HEK293 (cell line): ENCODE measurements around the gene RHBG.

Experiments used
- KLF7 ChIP-seq: fragments of 450-650 bp; formaldehyde crosslinking; IDR thresholded peaks from 2 replicates; pipeline ENCODE4 v1.5.1; 2016; ENCODE audit warnings: missing biosample characterization, missing genetic modification characterization, borderline replicate concordance
- SCRT2 ChIP-seq: fragments of 450-650 bp; formaldehyde crosslinking; IDR thresholded peaks from 2 replicates; pipeline ENCODE4 v1.5.1; 2016; ENCODE audit warnings: missing biosample characterization, missing genetic modification characterization
- YY2 ChIP-seq: fragments of 450-650 bp; formaldehyde crosslinking; IDR thresholded peaks from 2 replicates; pipeline ENCODE4 v1.5.1; 2016; ENCODE audit warnings: missing biosample characterization, missing genetic modification characterization
- ZNF169 ChIP-seq: fragments of 450-650 bp; formaldehyde crosslinking; IDR thresholded peaks from 2 replicates; pipeline ENCODE4 v1.5.1; 2016; ENCODE audit warnings: missing biosample characterization, missing genetic modification characterization
- ZNF223 ChIP-seq: fragments of 450-650 bp; formaldehyde crosslinking; IDR thresholded peaks from 2 replicates; pipeline ENCODE4 v1.5.1; 2016; ENCODE audit warnings: missing biosample characterization, missing genetic modification characterization
- ZNF23 ChIP-seq: fragments of 450-650 bp; formaldehyde crosslinking; IDR thresholded peaks from 2 replicates; pipeline ENCODE4 v1.5.1; 2016; ENCODE audit warnings: missing biosample characterization, missing genetic modification characterization, borderline replicate concordance
- ZNF292 ChIP-seq: fragments of 450-650 bp; formaldehyde crosslinking; IDR thresholded peaks from 2 replicates; pipeline ENCODE4 v1.5.1; 2016; ENCODE audit warnings: low read depth, missing biosample characterization, missing genetic modification characterization, borderline replicate concordance
- ZNF521 ChIP-seq: fragments of 450-650 bp; formaldehyde crosslinking; IDR thresholded peaks from 2 replicates; pipeline ENCODE4 v1.5.1; 2017; ENCODE audit warnings: missing biosample characterization, mild to moderate bottlenecking, missing genetic modification characterization
- ZNF549 ChIP-seq: fragments of 450-650 bp; IDR thresholded peaks from 2 replicates; pipeline ENCODE4 v1.5.1; 2018; ENCODE audit warnings: missing biosample characterization, missing genetic modification characterization, mild to moderate bottlenecking, inconsistent platforms, moderate library complexity
- ZNF791 ChIP-seq: fragments of 450-650 bp; formaldehyde crosslinking; IDR thresholded peaks from 2 replicates; pipeline ENCODE4 v1.5.1; 2016; ENCODE audit warnings: missing biosample characterization, missing genetic modification characterization
- ZNF792 ChIP-seq: fragments of 450-650 bp; formaldehyde crosslinking; IDR thresholded peaks from 2 replicates; pipeline ENCODE4 v1.5.1; 2016; ENCODE audit warnings: missing biosample characterization, missing genetic modification characterization
- TF ChIP-seq, protein P1 (sequence below): fragments of 450-650 bp; formaldehyde crosslinking; IDR thresholded peaks from 2 replicates; pipeline ENCODE4 v1.5.1; 2016; ENCODE audit warnings: missing biosample characterization, missing genetic modification characterization
- TF ChIP-seq, protein P2 (sequence below): fragments of 450-650 bp; formaldehyde crosslinking; IDR thresholded peaks from 2 replicates; pipeline ENCODE4 v1.5.1; 2016; ENCODE audit warnings: missing biosample characterization, missing genetic modification characterization
- TF ChIP-seq, protein P3 (sequence below): fragments of 450-650 bp; formaldehyde crosslinking; IDR thresholded peaks from 2 replicates; pipeline ENCODE4 v1.5.1; 2016; ENCODE audit warnings: missing biosample characterization, missing genetic modification characterization, borderline replicate concordance
- TF ChIP-seq, protein P4 (sequence below): fragments of 450-650 bp; formaldehyde crosslinking; IDR thresholded peaks from 2 replicates; pipeline ENCODE4 v1.5.1; 2017; ENCODE audit warnings: missing biosample characterization, missing genetic modification characterization
- TF ChIP-seq, protein P5 (sequence below): fragments of 450-650 bp; formaldehyde crosslinking; IDR thresholded peaks from 2 replicates; pipeline ENCODE4 v1.5.1; 2016; ENCODE audit warnings: missing biosample characterization, missing genetic modification characterization
- TF ChIP-seq, protein P6 (sequence below): fragments of 450-650 bp; formaldehyde crosslinking; IDR thresholded peaks from 2 replicates; pipeline ENCODE4 v1.5.1; 2016; ENCODE audit warnings: missing biosample characterization, missing genetic modification characterization, borderline replicate concordance

RHBG gene

DNA sequence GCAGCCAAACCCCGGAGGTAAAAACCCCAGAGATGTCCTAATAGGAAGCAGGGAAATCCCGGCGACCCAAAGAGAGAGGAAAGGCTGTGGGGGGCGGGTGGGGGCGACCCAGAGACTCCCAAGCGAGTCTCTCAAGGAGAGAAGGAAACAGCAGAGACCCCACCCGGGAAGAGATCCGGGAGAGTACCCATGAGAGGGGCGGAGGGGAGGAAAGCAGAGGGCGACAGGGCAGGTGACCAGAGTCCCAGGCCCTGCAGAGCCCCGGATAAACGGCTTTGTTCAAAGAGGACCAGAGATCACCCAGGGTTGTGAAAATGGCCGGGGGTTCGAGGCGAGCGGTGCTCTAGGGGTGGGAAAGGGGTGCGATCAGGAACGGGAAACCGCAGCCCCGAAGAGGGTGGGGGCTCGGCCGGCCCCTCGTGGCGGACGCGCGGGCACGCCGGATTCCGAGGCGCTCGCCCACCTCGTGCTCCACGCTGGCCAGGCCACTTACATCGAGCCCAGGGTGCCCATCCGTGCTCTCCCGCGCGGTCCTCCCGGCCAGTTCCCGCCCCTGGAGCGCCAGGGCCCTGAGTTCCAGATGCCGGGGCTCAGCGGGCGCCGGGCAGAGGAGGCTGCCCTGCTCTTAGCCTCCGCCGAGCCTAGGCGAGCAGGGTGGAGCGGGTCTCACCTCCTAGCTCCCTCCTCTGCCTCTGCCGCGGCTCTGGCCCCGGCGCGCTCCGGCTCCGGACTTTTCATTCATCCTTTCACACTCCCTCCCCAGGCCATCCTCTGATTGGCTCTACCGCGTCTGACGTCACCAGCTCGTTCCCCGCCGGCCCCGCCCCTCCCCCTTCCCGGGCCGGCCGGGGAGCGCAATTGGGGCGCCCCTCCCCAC is 52.3 kb downstream of the RHBG start (continued):
- TF ChIP-seq ZNF521 (tag by site-specific recombination) = no peak
- no peak; the same call in 1 of the 2 replicates for TF ChIP-seq YY2
- TF ChIP-seq, protein P1, sequence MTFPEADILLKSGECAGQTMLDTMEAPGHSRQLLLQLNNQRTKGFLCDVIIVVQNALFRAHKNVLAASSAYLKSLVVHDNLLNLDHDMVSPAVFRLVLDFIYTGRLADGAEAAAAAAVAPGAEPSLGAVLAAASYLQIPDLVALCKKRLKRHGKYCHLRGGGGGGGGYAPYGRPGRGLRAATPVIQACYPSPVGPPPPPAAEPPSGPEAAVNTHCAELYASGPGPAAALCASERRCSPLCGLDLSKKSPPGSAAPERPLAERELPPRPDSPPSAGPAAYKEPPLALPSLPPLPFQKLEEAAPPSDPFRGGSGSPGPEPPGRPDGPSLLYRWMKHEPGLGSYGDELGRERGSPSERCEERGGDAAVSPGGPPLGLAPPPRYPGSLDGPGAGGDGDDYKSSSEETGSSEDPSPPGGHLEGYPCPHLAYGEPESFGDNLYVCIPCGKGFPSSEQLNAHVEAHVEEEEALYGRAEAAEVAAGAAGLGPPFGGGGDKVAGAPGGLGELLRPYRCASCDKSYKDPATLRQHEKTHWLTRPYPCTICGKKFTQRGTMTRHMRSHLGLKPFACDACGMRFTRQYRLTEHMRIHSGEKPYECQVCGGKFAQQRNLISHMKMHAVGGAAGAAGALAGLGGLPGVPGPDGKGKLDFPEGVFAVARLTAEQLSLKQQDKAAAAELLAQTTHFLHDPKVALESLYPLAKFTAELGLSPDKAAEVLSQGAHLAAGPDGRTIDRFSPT = peak; percentile 51; the same call in 1 of the 2 replicates
- no peak for TF ChIP-seq ZNF549 (tag by site-specific recombination)
- TF ChIP-seq, protein P2, sequence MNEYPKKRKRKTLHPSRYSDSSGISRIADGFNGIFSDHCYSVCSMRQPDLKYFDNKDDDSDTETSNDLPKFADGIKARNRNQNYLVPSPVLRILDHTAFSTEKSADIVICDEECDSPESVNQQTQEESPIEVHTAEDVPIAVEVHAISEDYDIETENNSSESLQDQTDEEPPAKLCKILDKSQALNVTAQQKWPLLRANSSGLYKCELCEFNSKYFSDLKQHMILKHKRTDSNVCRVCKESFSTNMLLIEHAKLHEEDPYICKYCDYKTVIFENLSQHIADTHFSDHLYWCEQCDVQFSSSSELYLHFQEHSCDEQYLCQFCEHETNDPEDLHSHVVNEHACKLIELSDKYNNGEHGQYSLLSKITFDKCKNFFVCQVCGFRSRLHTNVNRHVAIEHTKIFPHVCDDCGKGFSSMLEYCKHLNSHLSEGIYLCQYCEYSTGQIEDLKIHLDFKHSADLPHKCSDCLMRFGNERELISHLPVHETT (tag by site-specific recombination) = no peak
- TF ChIP-seq ZNF791 (tag by site-specific recombination) = no peak
- TF ChIP-seq ZNF292 (tag by site-specific recombination) = no peak
- TF ChIP-seq, protein P3, sequence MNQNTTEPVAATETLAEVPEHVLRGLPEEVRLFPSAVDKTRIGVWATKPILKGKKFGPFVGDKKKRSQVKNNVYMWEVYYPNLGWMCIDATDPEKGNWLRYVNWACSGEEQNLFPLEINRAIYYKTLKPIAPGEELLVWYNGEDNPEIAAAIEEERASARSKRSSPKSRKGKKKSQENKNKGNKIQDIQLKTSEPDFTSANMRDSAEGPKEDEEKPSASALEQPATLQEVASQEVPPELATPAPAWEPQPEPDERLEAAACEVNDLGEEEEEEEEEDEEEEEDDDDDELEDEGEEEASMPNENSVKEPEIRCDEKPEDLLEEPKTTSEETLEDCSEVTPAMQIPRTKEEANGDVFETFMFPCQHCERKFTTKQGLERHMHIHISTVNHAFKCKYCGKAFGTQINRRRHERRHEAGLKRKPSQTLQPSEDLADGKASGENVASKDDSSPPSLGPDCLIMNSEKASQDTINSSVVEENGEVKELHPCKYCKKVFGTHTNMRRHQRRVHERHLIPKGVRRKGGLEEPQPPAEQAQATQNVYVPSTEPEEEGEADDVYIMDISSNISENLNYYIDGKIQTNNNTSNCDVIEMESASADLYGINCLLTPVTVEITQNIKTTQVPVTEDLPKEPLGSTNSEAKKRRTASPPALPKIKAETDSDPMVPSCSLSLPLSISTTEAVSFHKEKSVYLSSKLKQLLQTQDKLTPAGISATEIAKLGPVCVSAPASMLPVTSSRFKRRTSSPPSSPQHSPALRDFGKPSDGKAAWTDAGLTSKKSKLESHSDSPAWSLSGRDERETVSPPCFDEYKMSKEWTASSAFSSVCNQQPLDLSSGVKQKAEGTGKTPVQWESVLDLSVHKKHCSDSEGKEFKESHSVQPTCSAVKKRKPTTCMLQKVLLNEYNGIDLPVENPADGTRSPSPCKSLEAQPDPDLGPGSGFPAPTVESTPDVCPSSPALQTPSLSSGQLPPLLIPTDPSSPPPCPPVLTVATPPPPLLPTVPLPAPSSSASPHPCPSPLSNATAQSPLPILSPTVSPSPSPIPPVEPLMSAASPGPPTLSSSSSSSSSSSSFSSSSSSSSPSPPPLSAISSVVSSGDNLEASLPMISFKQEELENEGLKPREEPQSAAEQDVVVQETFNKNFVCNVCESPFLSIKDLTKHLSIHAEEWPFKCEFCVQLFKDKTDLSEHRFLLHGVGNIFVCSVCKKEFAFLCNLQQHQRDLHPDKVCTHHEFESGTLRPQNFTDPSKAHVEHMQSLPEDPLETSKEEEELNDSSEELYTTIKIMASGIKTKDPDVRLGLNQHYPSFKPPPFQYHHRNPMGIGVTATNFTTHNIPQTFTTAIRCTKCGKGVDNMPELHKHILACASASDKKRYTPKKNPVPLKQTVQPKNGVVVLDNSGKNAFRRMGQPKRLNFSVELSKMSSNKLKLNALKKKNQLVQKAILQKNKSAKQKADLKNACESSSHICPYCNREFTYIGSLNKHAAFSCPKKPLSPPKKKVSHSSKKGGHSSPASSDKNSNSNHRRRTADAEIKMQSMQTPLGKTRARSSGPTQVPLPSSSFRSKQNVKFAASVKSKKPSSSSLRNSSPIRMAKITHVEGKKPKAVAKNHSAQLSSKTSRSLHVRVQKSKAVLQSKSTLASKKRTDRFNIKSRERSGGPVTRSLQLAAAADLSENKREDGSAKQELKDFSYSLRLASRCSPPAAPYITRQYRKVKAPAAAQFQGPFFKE (tag by site-specific recombination) = no peak
- TF ChIP-seq ZNF23 (tag by site-specific recombination) = no peak
- TF ChIP-seq ZNF169 (tag by site-specific recombination) = no peak
- TF ChIP-seq ZNF223 (tag by site-specific recombination) = no peak
- TF ChIP-seq, protein P4, sequence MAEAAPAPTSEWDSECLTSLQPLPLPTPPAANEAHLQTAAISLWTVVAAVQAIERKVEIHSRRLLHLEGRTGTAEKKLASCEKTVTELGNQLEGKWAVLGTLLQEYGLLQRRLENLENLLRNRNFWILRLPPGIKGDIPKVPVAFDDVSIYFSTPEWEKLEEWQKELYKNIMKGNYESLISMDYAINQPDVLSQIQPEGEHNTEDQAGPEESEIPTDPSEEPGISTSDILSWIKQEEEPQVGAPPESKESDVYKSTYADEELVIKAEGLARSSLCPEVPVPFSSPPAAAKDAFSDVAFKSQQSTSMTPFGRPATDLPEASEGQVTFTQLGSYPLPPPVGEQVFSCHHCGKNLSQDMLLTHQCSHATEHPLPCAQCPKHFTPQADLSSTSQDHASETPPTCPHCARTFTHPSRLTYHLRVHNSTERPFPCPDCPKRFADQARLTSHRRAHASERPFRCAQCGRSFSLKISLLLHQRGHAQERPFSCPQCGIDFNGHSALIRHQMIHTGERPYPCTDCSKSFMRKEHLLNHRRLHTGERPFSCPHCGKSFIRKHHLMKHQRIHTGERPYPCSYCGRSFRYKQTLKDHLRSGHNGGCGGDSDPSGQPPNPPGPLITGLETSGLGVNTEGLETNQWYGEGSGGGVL (tag by site-specific recombination) = 0 out of 2 replicates have a peak, but pooled peaks have one; percentile 21
- TF ChIP-seq SCRT2 (tag by site-specific recombination) = no peak
- TF ChIP-seq, protein P5, sequence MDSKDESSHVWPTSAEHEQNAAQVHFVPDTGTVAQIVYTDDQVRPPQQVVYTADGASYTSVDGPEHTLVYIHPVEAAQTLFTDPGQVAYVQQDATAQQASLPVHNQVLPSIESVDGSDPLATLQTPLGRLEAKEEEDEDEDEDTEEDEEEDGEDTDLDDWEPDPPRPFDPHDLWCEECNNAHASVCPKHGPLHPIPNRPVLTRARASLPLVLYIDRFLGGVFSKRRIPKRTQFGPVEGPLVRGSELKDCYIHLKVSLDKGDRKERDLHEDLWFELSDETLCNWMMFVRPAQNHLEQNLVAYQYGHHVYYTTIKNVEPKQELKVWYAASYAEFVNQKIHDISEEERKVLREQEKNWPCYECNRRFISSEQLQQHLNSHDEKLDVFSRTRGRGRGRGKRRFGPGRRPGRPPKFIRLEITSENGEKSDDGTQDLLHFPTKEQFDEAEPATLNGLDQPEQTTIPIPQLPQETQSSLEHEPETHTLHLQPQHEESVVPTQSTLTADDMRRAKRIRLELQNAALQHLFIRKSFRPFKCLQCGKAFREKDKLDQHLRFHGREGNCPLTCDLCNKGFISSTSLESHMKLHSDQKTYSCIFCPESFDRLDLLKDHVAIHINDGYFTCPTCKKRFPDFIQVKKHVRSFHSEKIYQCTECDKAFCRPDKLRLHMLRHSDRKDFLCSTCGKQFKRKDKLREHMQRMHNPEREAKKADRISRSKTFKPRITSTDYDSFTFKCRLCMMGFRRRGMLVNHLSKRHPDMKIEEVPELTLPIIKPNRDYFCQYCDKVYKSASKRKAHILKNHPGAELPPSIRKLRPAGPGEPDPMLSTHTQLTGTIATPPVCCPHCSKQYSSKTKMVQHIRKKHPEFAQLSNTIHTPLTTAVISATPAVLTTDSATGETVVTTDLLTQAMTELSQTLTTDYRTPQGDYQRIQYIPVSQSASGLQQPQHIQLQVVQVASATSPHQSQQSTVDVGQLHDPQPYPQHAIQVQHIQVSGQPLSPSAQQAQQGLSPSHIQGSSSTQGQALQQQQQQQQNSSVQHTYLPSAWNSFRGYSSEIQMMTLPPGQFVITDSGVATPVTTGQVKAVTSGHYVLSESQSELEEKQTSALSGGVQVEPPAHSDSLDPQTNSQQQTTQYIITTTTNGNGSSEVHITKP (tag by site-specific recombination) = peak; percentile 60
- no peak for TF ChIP-seq KLF7
- no peak for TF ChIP-seq ZNF792 (tag by site-specific recombination)
- TF ChIP-seq, protein P6, sequence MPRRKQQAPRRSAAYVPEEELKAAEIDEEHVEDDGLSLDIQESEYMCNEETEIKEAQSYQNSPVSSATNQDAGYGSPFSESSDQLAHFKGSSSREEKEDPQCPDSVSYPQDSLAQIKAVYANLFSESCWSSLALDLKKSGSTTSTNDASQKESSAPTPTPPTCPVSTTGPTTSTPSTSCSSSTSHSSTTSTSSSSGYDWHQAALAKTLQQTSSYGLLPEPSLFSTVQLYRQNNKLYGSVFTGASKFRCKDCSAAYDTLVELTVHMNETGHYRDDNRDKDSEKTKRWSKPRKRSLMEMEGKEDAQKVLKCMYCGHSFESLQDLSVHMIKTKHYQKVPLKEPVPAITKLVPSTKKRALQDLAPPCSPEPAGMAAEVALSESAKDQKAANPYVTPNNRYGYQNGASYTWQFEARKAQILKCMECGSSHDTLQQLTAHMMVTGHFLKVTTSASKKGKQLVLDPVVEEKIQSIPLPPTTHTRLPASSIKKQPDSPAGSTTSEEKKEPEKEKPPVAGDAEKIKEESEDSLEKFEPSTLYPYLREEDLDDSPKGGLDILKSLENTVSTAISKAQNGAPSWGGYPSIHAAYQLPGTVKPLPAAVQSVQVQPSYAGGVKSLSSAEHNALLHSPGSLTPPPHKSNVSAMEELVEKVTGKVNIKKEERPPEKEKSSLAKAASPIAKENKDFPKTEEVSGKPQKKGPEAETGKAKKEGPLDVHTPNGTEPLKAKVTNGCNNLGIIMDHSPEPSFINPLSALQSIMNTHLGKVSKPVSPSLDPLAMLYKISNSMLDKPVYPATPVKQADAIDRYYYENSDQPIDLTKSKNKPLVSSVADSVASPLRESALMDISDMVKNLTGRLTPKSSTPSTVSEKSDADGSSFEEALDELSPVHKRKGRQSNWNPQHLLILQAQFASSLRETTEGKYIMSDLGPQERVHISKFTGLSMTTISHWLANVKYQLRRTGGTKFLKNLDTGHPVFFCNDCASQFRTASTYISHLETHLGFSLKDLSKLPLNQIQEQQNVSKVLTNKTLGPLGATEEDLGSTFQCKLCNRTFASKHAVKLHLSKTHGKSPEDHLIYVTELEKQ (tag by site-specific recombination) = no peak
